Sigmoid colon (tissue), 4 donors: Measurements from ENCODE around the gene PLEKHM1.
"Not testable (repeated sequence)": the region's sequence is repeated elsewhere in the genome, so short reads cannot be mapped to it uniquely, and the experiment has no call there.

Experiments
- CTCF ChIP-seq, 4 experiments: fragments of 450-650 bp in 3 of 4; fragments of 200-600 bp in 1 of 4; IDR thresholded peaks; one replicate each; pipeline ENCODE4 v1.5.1; 2016 to 2019; ENCODE audit warnings: antibody characterized with exemption in 4 of 4, mild to moderate bottlenecking in 3 of 4, moderate library complexity in 2 of 4
- EP300 ChIP-seq, 4 donors: sonication (generic); formaldehyde crosslinking; IDR thresholded peaks; one replicate each; pipeline ENCODE4 v1.6.1; 2017; ENCODE audit warnings: antibody characterized with exemption in 4 of 4
- POLR2AphosphoS5 ChIP-seq, 4 donors: sonication (generic); formaldehyde crosslinking; IDR thresholded peaks; one replicate each; pipeline ENCODE4 v1.6.1; 2017; ENCODE audit warnings: antibody characterized with exemption in 4 of 4

GRCh38 chr17:45497449-45497848 is 6.9 kb upstream of the PLEKHM1 start:
- not testable (repeated sequence) for TF ChIP-seq CTCF, POLR2AphosphoS5, EP300 (IDR thresholded peaks at IDR 0.05)
